GM13976 (cell line): ENCODE data around the gene MAD1L1.

Experiments
- DNase-seq: peaks from one replicate; pipeline ENCODE4 v3.0.0; 2012; ENCODE audit warnings: low spot score
- in situ Hi-C: fragments of 300-500 bp; cut with MboI; formaldehyde crosslinking; loops from one replicate; pipeline ENCODE4 v1.12.0; 2022; ENCODE audit warnings: low sequenced_read_pairs, mixed read lengths, inconsistent platforms; ENCODE audit not compliant: unreplicated experiment
- TF ChIP-seq, protein P1 (sequence below): IDR thresholded peaks from 2 replicates; pipeline ENCODE4 v1.5.1; 2012; ENCODE audit warnings: borderline replicate concordance, mild to moderate bottlenecking; ENCODE audit not compliant: insufficient read depth; ENCODE audit errors: extremely low read depth, missing control alignments, control extremely low read depth

Gene MAD1L1

DNA sequence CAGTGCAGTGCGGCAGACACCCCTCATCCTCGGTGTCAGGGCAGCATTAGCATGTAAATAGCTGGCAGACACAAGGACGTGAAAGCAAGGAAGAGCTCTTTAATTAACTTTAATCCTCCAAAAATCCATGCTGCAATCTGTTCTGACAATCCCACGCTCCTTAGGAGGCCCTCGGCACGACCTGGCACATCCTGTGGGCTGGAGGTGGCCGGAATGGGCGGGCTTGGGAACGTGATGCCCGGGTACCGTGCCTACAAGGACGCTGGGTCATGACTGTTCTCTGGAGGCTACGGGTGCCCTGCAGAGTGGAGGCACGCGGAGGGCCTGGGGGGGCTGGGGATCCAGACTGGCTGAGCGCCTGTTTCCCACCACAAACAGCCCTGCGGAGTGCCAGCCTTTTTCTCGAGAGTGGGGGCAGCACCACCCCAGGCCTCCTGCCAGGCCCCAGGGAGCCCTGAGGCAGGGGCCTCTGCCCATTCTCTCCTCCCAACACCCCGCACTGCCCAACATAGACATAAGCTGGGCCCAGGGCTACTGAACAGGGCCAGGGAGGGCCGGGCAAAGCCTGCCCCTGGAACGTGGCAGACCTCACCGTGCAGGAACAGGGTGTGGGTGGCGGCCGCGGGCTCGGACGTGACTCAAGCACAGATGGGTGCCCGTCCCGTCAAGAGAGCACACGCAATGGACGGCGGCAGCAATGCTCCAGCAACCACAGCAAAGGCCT is 189.3 kb downstream of the MAD1L1 start:
- no peak for DNase-seq
- TF ChIP-seq, protein P1, sequence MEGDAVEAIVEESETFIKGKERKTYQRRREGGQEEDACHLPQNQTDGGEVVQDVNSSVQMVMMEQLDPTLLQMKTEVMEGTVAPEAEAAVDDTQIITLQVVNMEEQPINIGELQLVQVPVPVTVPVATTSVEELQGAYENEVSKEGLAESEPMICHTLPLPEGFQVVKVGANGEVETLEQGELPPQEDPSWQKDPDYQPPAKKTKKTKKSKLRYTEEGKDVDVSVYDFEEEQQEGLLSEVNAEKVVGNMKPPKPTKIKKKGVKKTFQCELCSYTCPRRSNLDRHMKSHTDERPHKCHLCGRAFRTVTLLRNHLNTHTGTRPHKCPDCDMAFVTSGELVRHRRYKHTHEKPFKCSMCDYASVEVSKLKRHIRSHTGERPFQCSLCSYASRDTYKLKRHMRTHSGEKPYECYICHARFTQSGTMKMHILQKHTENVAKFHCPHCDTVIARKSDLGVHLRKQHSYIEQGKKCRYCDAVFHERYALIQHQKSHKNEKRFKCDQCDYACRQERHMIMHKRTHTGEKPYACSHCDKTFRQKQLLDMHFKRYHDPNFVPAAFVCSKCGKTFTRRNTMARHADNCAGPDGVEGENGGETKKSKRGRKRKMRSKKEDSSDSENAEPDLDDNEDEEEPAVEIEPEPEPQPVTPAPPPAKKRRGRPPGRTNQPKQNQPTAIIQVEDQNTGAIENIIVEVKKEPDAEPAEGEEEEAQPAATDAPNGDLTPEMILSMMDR = no peak
- in situ Hi-C loops = no loop called here

DNA sequence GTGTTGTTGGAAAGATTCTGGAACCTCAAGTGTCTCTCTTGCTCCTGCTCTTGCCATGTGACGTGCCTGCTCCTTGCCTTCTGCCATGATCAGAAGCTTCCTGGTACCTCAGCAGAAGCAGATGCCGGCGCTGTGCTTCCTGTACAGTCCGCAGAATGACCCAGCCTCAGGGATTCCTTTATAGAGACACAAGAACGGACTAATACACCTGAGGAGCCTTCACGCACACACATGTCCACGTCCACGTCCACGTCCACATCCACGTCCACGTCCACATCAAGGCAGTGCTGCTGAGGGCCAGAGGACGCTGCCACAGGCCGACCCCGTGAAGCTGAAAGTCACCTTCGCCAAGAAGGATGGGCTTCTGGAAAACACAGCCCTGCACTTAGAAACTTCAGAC is 190.1 kb downstream of the MAD1L1 start:
- TF ChIP-seq, protein P1 = no peak
- in situ Hi-C loops = no loop called here
- no peak for DNase-seq

DNA sequence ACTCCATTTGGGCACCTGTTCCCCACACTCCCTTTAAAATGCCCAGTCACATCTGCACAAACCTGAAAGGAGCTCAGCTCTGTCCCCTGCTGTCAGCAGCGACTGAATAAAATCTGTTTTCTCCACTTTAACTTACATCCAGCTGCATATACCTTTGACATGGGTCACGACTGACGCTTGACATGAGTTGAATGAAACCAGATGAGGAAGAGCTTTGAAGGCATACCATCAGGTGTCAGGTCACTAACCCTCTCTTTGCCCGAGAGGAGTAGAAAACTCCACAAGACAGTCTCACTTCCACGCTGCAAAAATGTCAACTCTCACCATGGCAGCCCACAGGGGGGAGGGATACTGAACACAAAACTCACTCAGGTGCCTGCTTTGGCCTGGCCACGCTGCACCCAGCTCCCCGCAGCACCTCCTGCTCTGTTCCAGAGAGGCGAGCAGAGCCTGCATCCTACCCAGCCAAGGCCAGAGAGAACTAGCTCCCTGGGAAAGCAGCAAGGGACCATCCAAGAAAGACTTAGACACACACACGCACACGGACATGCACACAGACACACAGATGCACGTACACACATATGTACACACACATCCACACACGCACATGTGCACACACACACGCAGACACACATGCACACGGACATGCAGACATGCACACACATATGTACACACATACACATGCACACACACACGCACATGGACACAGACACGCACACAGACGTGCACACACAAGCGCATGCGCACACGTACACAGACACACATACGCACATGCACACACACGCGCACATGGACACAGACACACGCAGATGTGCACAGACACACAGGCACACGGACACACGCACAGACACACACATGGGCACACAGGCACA is 191.0 kb downstream of the MAD1L1 start:
- no peak for DNase-seq
- in situ Hi-C loops = no loop called here
- TF ChIP-seq, protein P1 = no peak

DNA sequence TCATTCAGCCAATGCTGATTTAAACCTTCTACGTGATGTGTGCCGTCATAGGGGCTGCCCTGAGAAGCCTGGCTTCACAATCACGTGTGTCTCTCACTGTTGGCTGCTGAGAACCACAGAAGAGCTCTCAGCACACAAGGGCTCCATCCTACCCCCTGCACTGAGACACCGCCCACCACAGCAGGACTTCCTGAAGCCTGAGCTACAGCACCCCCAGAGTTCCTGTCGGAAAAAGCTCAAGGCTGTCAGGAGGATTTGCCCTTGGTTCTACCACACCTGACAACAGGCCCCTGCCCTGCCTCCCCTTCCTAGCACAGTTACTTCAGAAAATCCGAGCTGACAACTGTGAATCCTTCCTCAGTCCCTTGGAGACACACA is 191.9 kb downstream of the MAD1L1 start:
- TF ChIP-seq, protein P1 = no peak
- in situ Hi-C loops = no loop called here
- no peak for DNase-seq

DNA sequence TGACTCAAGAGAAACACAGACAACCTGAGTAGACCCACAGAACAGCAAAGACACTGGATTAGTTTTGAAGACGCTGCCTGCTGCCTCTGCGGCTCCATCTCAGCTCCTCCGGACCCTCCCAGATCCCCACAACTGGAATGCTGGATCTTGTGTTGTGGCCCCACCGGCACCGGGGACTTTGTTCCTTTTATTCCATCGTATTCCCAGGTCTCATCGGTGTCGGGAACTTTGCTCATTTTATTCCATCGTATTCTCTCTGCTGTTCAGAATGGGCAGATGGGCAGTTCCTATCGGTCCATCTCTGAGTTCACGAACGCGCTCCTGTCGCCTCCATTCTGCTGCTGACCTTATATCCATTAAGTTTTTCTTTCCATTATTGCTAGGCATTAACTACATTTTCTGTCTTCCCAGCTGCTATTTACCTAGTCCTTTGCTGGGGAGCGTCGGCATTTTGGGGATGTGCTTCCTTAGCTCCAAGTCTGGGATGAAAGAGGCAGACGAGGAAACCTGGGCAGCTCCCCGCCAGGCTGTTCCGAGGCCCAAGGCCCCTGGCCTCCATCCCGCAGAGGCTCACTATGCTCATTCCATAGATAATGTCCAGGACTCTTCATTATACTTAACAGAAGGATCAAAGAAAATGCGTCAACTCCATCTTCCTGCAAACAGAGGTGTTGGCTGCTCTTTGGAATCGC is 192.4 kb downstream of the MAD1L1 start:
- no peak for DNase-seq
- in situ Hi-C loops = no loop called here
- TF ChIP-seq, protein P1 = no peak

DNA sequence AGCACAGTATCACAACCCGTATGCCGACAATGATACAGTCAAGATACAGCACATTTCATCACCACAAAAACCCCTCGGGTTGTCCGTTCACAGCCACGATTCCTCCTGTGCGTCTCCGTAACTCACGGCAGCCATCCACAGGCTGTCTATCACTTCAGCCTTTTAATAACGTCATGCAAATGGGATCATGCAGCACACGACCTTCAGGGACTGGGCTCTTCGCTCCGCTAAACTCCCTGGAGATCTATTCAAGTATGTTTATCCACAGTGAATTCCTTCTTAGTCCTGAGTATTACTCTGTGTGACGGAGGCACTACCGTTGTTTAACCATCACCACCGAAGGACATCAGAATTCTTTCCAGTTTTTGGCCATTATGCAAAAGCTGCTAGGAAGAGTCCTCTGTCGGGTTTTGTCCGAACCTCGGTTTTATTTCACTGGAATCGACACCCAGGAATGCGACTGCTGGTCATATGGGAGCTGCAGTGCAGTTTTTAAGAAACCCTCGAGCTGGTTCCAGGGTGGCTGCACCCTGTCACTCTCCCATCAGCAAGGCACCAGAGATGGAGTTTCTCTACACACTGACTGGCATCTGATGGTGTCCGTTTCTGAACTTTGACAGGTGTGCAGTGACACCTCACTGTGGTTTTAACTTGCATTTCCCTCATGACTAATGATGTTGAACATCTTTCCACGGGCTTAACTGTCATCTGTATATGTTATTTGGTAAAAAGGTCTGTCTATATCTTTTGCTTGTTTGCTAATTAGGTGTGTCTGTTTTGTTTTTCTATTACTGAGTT is 193.6 kb downstream of the MAD1L1 start:
- in situ Hi-C loops = no loop called here
- TF ChIP-seq, protein P1 = no peak
- no peak for DNase-seq
